Caco-2 (cell line): ENCODE measurements around the gene TRIM60. TPM values are rescaled to one million over a fixed set of nuclear protein-coding genes. Genes with fewer than 3 reads are reported as not detected.
"Not testable (repeated sequence)": the region's sequence is repeated elsewhere in the genome, so short reads cannot be mapped to it uniquely, and the experiment has no call there.

ENCODE experiments used
- Bru-seq: library from RNA; stranded (reverse); fragments of 400-500 nt; gene quantifications from one replicate; lab custom pipeline; 2021; lab: Mats Ljungman, UMichigan
- BruChase-seq, 2 experiments: library from RNA; stranded (reverse); fragments of 400-500 nt; gene quantifications; one replicate each; lab custom pipeline; 2021; lab: Mats Ljungman, UMichigan
- BruUV-seq: library from RNA; stranded (reverse); fragments of 400-500 nt; replicated peaks from 2 replicates; lab custom pipeline; 2021; lab: Mats Ljungman, UMichigan
- CTCF ChIA-PET: fragments of 300-600 bp; sonication (Branson Sonifier 250); formaldehyde crosslinking; loops from one replicate; lab custom pipeline; 2022; ENCODE audit warnings: antibody characterized with exemption; lab: Charles Lee
- POLR2A ChIA-PET: fragments of 300-600 bp; sonication (Branson Sonifier 250); formaldehyde crosslinking; loops from one replicate; lab custom pipeline; 2022; ENCODE audit warnings: antibody characterized with exemption; lab: Charles Lee
- DNase-seq, 2 experiments: peaks; one replicate each; pipeline versions ENCODE4 v3.0.0 to v3.0.0-alpha.2; 2020 to 2022
- H3K27me3 ChIP-seq: replicated peaks from 2 replicates; pipeline ENCODE4 v1.6.0; 2011; ENCODE audit warnings: low read length; ENCODE audit not compliant: control insufficient read depth, insufficient read depth
- H3K36me3 ChIP-seq: 2 replicates; pipeline ENCODE4 v1.5.1; 2011; ENCODE audit warnings: low read length; ENCODE audit not compliant: control insufficient read depth, insufficient read depth
- H3K4me1 ChIP-seq: fragments of 250-450 bp; sonication (Bioruptor Pico); 2 replicates; pipeline ENCODE4 v1.5.1; 2020; ENCODE audit warnings: mild to moderate bottlenecking
- H3K4me3 ChIP-seq: 2 replicates; pipeline ENCODE4 v1.5.1; 2011; ENCODE audit warnings: low read depth, mild to moderate bottlenecking, control low read depth, low read length
- H3K9me3 ChIP-seq: fragments of 250-450 bp; sonication (Bioruptor Pico); 2 replicates; pipeline ENCODE4 v1.5.1; 2020; ENCODE audit warnings: mild to moderate bottlenecking, moderate library complexity
- H3K27ac Mint-ChIP-seq: one replicate; pipeline ENCODE4 v1.8.0; 2022; ENCODE audit warnings: mixed read lengths; ENCODE audit not compliant: unreplicated experiment
- H3K27me3 Mint-ChIP-seq: one replicate; pipeline ENCODE4 v1.8.0; 2022; ENCODE audit warnings: mixed read lengths; ENCODE audit not compliant: insufficient read depth, unreplicated experiment
- H3K36me3 Mint-ChIP-seq: one replicate; pipeline ENCODE4 v1.8.0; 2022; ENCODE audit warnings: mild to moderate bottlenecking, mixed read lengths; ENCODE audit not compliant: insufficient read depth, unreplicated experiment
- H3K4me1 Mint-ChIP-seq: one replicate; pipeline ENCODE4 v1.8.0; 2022; ENCODE audit warnings: low read depth, mixed read lengths; ENCODE audit not compliant: unreplicated experiment
- H3K4me3 Mint-ChIP-seq: one replicate; pipeline ENCODE4 v1.8.0; 2022; ENCODE audit warnings: mild to moderate bottlenecking, moderate library complexity, mixed read lengths; ENCODE audit not compliant: unreplicated experiment
- H3K9me3 Mint-ChIP-seq: one replicate; pipeline ENCODE4 v1.8.0; 2022; ENCODE audit warnings: mixed read lengths; ENCODE audit not compliant: unreplicated experiment
- intact Hi-C: fragments of 100-400 bp; cut with micrococcal nuclease; formaldehyde crosslinking; loops from one replicate; pipeline ENCODE4 v1.10.0; 2022; ENCODE audit not compliant: unreplicated experiment
- long read RNA-seq: library from polyadenylated mRNA; stranded (forward); transcript quantifications from one replicate; pipeline ENCODE4 v2.0.0, GENCODE V29; 2022
- total RNA-seq: library from RNA; stranded (reverse); gene quantifications from 2 replicates; pipeline ENCODE4 v1.2.3, GENCODE V29; 2022
- TF ChIP-seq, protein P1 (sequence below), 2 experiments: fragments of 200-600 bp in 1 of 2; IDR thresholded peaks; 1 replicate in 1 of 2; 2 replicates in 1 of 2; pipeline versions ENCODE4 v1.5.1 to v1.8.0; 2011 to 2022; ENCODE audit warnings: antibody characterized with exemption in 1 of 2, control low read depth in 1 of 2, inconsistent platforms in 1 of 2, low read depth in 1 of 2, low read length in 1 of 2, mild to moderate bottlenecking in 1 of 2, moderate library complexity in 1 of 2; ENCODE audit not compliant: insufficient read depth in 1 of 2, severe bottlenecking in 1 of 2, unreplicated experiment in 1 of 2

Gene TRIM60
- total RNA-seq (not detected in 2 replicates), Bru-seq, nascent RNA (percentile 6 among the genes with signal in this experiment), BruChase-seq, experiment 1, labeled RNA remaining after a 2-hour chase (percentile 11 among the genes with signal in this experiment), BruChase-seq, experiment 2, labeled RNA remaining after a 6-hour chase (percentile 4 among the genes with signal in this experiment)
- long read RNA-seq = 0 reads

DNA sequence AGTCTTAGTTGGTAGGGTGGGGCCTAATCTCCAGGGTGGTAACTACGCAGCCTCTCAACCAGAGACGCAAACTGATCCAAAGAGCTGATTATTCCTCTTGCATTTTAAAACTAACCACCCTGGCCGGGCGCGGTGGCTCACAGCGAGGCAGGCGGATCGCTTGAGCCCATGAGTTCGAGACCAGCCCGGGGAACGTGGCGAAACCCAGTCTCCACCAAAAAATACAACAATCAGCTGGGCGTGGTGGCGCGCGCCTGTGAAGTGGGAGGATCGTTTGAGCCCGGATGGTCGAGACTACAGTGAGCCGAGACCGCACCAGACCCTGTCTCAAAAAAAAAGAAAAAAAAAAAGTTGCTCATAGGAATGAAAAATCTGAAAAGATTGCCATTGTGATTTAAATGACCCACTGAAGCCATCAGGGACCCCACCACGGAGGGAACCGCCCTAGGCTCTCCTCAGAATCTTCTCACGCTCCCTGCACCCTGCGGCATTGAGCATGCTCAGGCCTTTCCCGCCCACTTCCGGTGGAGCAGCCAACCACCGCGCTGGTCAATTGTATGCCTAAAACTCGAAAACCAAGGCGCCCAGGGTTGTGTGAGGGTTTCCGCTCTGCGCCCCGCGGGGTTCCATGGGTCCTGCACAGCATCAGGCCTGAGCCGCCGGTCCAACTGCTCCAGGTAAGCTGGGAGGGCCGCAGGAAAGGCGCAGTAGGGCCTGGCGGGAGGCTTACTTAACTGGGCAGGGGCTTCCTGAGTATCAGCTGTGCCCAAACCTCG, at the start of gene TRIM60:
TRIM60 (plus strand) TSS at position 564 of the 776 bp plus-strand sequence. CDS start 8,074 bp downstream, outside the sequence.
- Histone ChIP-seq H3K36me3 (no peaks in the 10 kb centered on the region), H3K9me3 (no peaks in the 10 kb centered on the region), H3K27me3 (no peaks in the 10 kb centered on the region), H3K4me1 (no peaks in the 10 kb centered on the region), H3K4me3 (no peak within 1 kb of the TSS)
- POLR2A ChIA-PET = no interaction called here
- CTCF ChIA-PET = interaction anchor here (0.5 kb wide), 1 partner anchor 315 kb away, joined by 3 read pairs; no protein-coding TSS in a partner anchor
- DNase-seq = no peak
- no peak within 1 kb of the TSS for H3K4me3 Mint-ChIP-seq
- no peaks in the 10 kb centered on the region for H3K36me3 Mint-ChIP-seq
- H3K4me1 Mint-ChIP-seq = no peaks in the 10 kb centered on the region
- no peaks in the 10 kb centered on the region for H3K9me3 Mint-ChIP-seq
- no TSS peak for BruUV-seq
- intact Hi-C loops = no loop called here
- no peaks in the 10 kb centered on the region for H3K27me3 Mint-ChIP-seq
- no peak within 1 kb of the TSS for H3K27ac Mint-ChIP-seq
- TF ChIP-seq, protein P1, sequence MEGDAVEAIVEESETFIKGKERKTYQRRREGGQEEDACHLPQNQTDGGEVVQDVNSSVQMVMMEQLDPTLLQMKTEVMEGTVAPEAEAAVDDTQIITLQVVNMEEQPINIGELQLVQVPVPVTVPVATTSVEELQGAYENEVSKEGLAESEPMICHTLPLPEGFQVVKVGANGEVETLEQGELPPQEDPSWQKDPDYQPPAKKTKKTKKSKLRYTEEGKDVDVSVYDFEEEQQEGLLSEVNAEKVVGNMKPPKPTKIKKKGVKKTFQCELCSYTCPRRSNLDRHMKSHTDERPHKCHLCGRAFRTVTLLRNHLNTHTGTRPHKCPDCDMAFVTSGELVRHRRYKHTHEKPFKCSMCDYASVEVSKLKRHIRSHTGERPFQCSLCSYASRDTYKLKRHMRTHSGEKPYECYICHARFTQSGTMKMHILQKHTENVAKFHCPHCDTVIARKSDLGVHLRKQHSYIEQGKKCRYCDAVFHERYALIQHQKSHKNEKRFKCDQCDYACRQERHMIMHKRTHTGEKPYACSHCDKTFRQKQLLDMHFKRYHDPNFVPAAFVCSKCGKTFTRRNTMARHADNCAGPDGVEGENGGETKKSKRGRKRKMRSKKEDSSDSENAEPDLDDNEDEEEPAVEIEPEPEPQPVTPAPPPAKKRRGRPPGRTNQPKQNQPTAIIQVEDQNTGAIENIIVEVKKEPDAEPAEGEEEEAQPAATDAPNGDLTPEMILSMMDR (IDR thresholded peaks at IDR 0.05; ENCODE audit: insufficient read depth in 1 of 2, low read depth in 1 of 2, low read length in 1 of 2, severe bottlenecking in 1 of 2, unreplicated experiment in 1 of 2) = no peak

DNA sequence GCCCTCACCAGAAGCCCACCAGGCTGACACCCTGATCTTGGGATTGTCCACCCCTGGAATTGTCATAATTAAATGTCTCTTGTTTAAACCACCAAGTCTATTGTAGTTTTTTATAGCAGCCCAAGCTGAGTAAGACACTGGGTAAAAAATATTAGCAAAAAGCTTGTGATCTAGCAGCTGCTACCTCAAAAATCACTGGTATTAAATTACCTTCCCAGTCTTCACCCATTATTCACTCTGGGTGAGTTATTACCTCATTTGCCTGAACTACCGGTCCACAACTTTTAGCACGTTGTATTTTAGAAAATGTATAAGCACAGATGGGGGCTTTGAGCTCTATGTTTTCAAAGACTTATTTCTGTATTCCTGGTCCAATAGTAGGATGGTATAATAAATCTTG, 42.3 kb upstream of the TRIM60 start:
- no TSS peak for BruUV-seq
- ChIA-PET POLR2A (interaction anchor here (0.7 kb wide), 1 partner anchor 123 kb away, joined by 3 read pairs; no protein-coding TSS in a partner anchor), CTCF (no interaction called here)
- Histone ChIP-seq H3K4me1 (0 out of 2 replicates have a peak, but pooled peaks cover 2% of the 10 kb centered on the region), H3K36me3 (no peaks in the 10 kb centered on the region), H3K4me3 (no peak overlapping the region), H3K9me3 (no peaks in the 10 kb centered on the region), H3K27me3 (no peaks in the 10 kb centered on the region)
- H3K4me3 Mint-ChIP-seq = no peak overlapping the region
- H3K9me3 Mint-ChIP-seq = no peaks in the 10 kb centered on the region
- peaks cover 9% of the 10 kb centered on the region for H3K4me1 Mint-ChIP-seq
- TF ChIP-seq, protein P1 (IDR thresholded peaks at IDR 0.05; ENCODE audit: insufficient read depth in 1 of 2, low read depth in 1 of 2, low read length in 1 of 2, severe bottlenecking in 1 of 2, unreplicated experiment in 1 of 2) = no peak
- DNase-seq = no peak
- no peak overlapping the region for H3K27ac Mint-ChIP-seq
- H3K27me3 Mint-ChIP-seq = no peaks in the 10 kb centered on the region
- intact Hi-C loops = no loop called here
- no peaks in the 10 kb centered on the region for H3K36me3 Mint-ChIP-seq

DNA sequence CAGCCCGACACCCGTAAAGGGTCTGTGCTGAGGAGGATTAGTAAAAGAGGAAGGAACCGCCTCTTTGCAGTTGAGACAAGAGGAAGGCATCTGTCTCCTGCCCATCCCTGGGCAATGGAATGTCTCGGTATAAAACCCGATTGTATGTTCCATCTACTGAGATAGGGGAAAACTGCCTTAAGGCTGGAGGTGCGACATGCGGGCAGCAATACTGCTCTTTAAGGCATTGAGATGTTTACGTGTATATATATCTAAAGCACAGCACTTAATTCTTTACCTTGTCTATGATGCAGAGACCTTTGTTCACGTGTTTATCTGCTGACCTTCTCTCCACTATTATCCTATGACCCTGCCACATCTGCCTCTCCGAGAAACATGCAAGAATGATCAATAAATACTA, 41.0 kb upstream of the TRIM60 start:
- not testable (repeated sequence) for BruUV-seq, DNase-seq

DNA sequence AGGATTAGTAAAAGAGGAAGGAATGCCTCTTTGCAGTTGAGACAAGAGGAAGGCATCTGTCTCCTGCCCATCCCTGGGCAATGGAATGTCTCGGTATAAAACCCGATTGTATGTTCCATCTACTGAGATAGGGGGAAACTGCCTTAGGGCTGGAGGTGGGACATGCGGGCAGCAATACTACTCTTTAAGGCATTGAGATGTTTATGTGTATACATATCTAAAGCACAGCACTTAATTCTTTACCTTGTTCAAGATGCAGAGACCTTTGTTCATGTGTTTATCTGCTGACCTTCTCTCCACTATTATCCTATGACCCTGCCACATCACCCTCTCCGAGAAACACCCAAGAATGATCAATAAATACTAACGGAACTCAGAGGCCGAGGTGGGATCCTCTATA, 35.7 kb upstream of the TRIM60 start:
- H3K9me3 Mint-ChIP-seq, H3K36me3 ChIP-seq, CTCF ChIA-PET, H3K27me3 Mint-ChIP-seq, POLR2A ChIA-PET, H3K4me1 ChIP-seq, H3K4me3 Mint-ChIP-seq, H3K27ac Mint-ChIP-seq, H3K4me1 Mint-ChIP-seq, H3K27me3 ChIP-seq, H3K36me3 Mint-ChIP-seq, H3K4me3 ChIP-seq, DNase-seq, H3K9me3 ChIP-seq, BruUV-seq: not testable (repeated sequence)
- intact Hi-C loops = loop anchor here (2.0 to 5.0 kb wide), 2 partner anchors 217 to 279 kb away; no protein-coding TSS in a partner anchor

More for the DNA sequence above, 41.0 kb upstream of the TRIM60 start:
- H3K9me3 Mint-ChIP-seq, H3K4me1 Mint-ChIP-seq, H3K36me3 ChIP-seq, H3K4me3 Mint-ChIP-seq, CTCF ChIA-PET, H3K4me1 ChIP-seq, intact Hi-C loops, H3K27ac Mint-ChIP-seq, POLR2A ChIA-PET, H3K27me3 ChIP-seq, H3K4me3 ChIP-seq, H3K27me3 Mint-ChIP-seq, H3K9me3 ChIP-seq, H3K36me3 Mint-ChIP-seq: not testable (repeated sequence)
